Measurements from ENCODE around the gene ARHGEF28.

- TF ChIP-seq SMC3 (IDR thresholded peaks at IDR 0.05; ENCODE audit: low read depth, low read length) (no peak), MAFK (IDR thresholded peaks at IDR 0.05; ENCODE audit: low read depth, low read length) (no peak), CTCF (conservative IDR thresholded peaks at IDR 0.05; ENCODE audit: low read depth, low read length) (no peak), RAD21 (IDR thresholded peaks at IDR 0.05; ENCODE audit: low read length) (no peak), RFX5 (IDR thresholded peaks at IDR 0.05; ENCODE audit: low read depth, low read length) (no peak), POLR2A (IDR thresholded peaks at IDR 0.05; ENCODE audit: low read depth, low read length) (no peak)
- TF ChIP-seq, protein P1, sequence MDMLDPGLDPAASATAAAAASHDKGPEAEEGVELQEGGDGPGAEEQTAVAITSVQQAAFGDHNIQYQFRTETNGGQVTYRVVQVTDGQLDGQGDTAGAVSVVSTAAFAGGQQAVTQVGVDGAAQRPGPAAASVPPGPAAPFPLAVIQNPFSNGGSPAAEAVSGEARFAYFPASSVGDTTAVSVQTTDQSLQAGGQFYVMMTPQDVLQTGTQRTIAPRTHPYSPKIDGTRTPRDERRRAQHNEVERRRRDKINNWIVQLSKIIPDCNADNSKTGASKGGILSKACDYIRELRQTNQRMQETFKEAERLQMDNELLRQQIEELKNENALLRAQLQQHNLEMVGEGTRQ (IDR thresholded peaks at IDR 0.05; ENCODE audit: low read depth, low read length), result no peak
Observed at GRCh38 chr5:73844165-73844564, 218.2 kb downstream of the ARHGEF28 start.
